Erythroblast (primary cell): ENCODE results near the gene RUVBL1.

Experiments
- GATA1 ChIP-seq: IDR thresholded peaks from 2 replicates; pipeline ENCODE4 v1.6.1; 2011; ENCODE audit warnings: low read depth, mild to moderate bottlenecking, control low read depth, low read length, moderate library complexity
- POLR2A ChIP-seq: IDR thresholded peaks from 2 replicates; pipeline ENCODE4 v1.6.1; 2011; ENCODE audit warnings: mild to moderate bottlenecking, low read length

DNA sequence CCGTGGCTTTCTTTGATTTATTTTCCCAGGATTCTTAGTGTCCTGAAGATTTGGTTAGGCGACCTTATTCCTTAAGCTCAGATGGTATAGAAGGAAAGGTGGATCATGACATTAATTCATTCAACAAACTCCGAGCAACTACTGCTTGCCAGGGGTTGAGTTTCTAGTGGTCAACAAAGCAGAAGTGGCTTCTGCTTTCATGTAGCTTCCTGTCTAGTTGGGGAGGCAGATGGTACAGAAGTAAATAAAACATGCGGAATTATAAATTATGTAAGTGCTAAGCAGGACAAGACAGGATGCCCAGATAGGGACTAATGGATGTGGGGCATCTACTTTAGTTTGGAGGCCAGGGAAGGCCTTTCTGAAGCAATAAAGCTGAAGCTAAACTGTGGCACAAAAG, 45.2 kb upstream of the RUVBL1 start:
- TF ChIP-seq POLR2A (no peak), GATA1 (no peak)
